Measurements from ENCODE around the gene BRINP1. TPM values are rescaled to one million over a fixed set of nuclear protein-coding genes. Genes with fewer than 3 reads are reported as not detected.

Gene BRINP1
- total RNA-seq, 2 experiments from 2014 or later: not detected

GRCh38 chr9:119273325-119273904, 95.8 kb downstream of the BRINP1 start:
- H3K9me3 ChIP-seq (ENCODE audit: low read length): no peaks in the 10 kb centered on the region
- no TSS peak for BruUV-seq (replicated peaks)
- POLR2A ChIA-PET: interaction anchor here (0.6 kb wide), 1 partner anchor 26 kb away, joined by 5 read pairs; no protein-coding TSS in a partner anchor
- CTCF ChIA-PET (ENCODE audit: unreplicated experiment): no interaction called here
- no peaks in the 10 kb centered on the region for H3K4me1 ChIP-seq (ENCODE audit: insufficient read depth, low read length, poor library complexity, severe bottlenecking)
- no peak for DNase-seq (ENCODE audit: low spot score)
- no peaks in the 10 kb centered on the region for H3K9me2 ChIP-seq (ENCODE audit: insufficient read depth, low read length)
- no peak overlapping the region for H2AFZ ChIP-seq (ENCODE audit: low read length)
- intact Hi-C loops (cut with micrococcal nuclease; ENCODE audit: unreplicated experiment): no loop called here
- no peaks in the 10 kb centered on the region for H3K79me2 ChIP-seq (ENCODE audit: insufficient read depth, low read depth, low read length)
- H3K4me3 ChIP-seq (ENCODE audit: low read depth, low read length, poor library complexity, severe bottlenecking): no peak overlapping the region
- H3K27ac ChIP-seq (ENCODE audit: low read depth, low read length, poor library complexity, severe bottlenecking): no peak overlapping the region
- no peak for TF ChIP-seq CTCF (conservative IDR thresholded peaks at IDR 0.05; ENCODE audit: low read length)
- no peak for TF ChIP-seq EZH2phosphoT487 (IDR thresholded peaks at IDR 0.05; ENCODE audit: borderline replicate concordance, low read depth, low read length)
- H4K20me1 ChIP-seq (ENCODE audit: insufficient read depth, low read length): no peaks in the 10 kb centered on the region
- no peaks in the 10 kb centered on the region for H3K36me3 ChIP-seq (ENCODE audit: insufficient read depth, low read length)
- no peak overlapping the region for H3K4me2 ChIP-seq (ENCODE audit: low read length)

- ChIA-PET CTCF (ENCODE audit: unreplicated experiment) (no interaction called here), POLR2A (no interaction called here)
- no peaks in the 10 kb centered on the region for H3K79me2 ChIP-seq (ENCODE audit: insufficient read depth, low read depth, low read length)
- H3K4me1 ChIP-seq (ENCODE audit: insufficient read depth, low read length, poor library complexity, severe bottlenecking): no peaks in the 10 kb centered on the region
- H3K9me3 ChIP-seq (ENCODE audit: low read length): no peaks in the 10 kb centered on the region
- H3K36me3 ChIP-seq (ENCODE audit: insufficient read depth, low read length): no peaks in the 10 kb centered on the region
- H3K4me3 ChIP-seq (ENCODE audit: low read depth, low read length, poor library complexity, severe bottlenecking): no peak overlapping the region
- BruUV-seq (replicated peaks): no TSS peak
- H4K20me1 ChIP-seq (ENCODE audit: insufficient read depth, low read length): no peaks in the 10 kb centered on the region
- H3K27ac ChIP-seq (ENCODE audit: low read depth, low read length, poor library complexity, severe bottlenecking): no peak overlapping the region
- H3K9me2 ChIP-seq (ENCODE audit: insufficient read depth, low read length): no peaks in the 10 kb centered on the region
- TF ChIP-seq EZH2phosphoT487 (IDR thresholded peaks at IDR 0.05; ENCODE audit: borderline replicate concordance, low read depth, low read length): no peak
- no peak for TF ChIP-seq CTCF (conservative IDR thresholded peaks at IDR 0.05; ENCODE audit: low read length)
- no peak overlapping the region for H3K4me2 ChIP-seq (ENCODE audit: low read length)
- intact Hi-C loops (cut with micrococcal nuclease; ENCODE audit: unreplicated experiment): no loop called here
- DNase-seq (ENCODE audit: low spot score): no peak
- no peak overlapping the region for H2AFZ ChIP-seq (ENCODE audit: low read length)
Measured at GRCh38 chr9:119272500-119273211, 96.6 kb downstream of the BRINP1 start.

- Histone ChIP-seq H3K4me1 (ENCODE audit: insufficient read depth, low read length, poor library complexity, severe bottlenecking) (no peaks in the 10 kb centered on the region), H3K9me2 (ENCODE audit: insufficient read depth, low read length) (no peaks in the 10 kb centered on the region), H4K20me1 (ENCODE audit: insufficient read depth, low read length) (no peaks in the 10 kb centered on the region), H3K36me3 (ENCODE audit: insufficient read depth, low read length) (no peaks in the 10 kb centered on the region), H3K27ac (ENCODE audit: low read depth, low read length, poor library complexity, severe bottlenecking) (no peak overlapping the region), H3K4me3 (ENCODE audit: low read depth, low read length, poor library complexity, severe bottlenecking) (no peak overlapping the region), H2AFZ (ENCODE audit: low read length) (no peak overlapping the region), H3K9me3 (ENCODE audit: low read length) (no peaks in the 10 kb centered on the region), H3K4me2 (ENCODE audit: low read length) (no peak overlapping the region), H3K79me2 (ENCODE audit: insufficient read depth, low read depth, low read length) (no peaks in the 10 kb centered on the region)
- TF ChIP-seq EZH2phosphoT487 (IDR thresholded peaks at IDR 0.05; ENCODE audit: borderline replicate concordance, low read depth, low read length) (no peak), CTCF (conservative IDR thresholded peaks at IDR 0.05; ENCODE audit: low read length) (no peak)
- DNase-seq (ENCODE audit: low spot score): no peak
- POLR2A ChIA-PET: no interaction called here
- no TSS peak for BruUV-seq (replicated peaks)
- intact Hi-C loops (cut with micrococcal nuclease; ENCODE audit: unreplicated experiment): loop anchor here (10.0 kb wide), 1 partner anchor 56 kb away; no protein-coding TSS in a partner anchor
- CTCF ChIA-PET (ENCODE audit: unreplicated experiment): no interaction called here
Measured at GRCh38 chr9:119268985-119269384, 100.2 kb downstream of the BRINP1 start.

Data from OCI-LY7 (cell line).